H1 (cell line): ENCODE measurements around the gene KLHL3. TPM values are rescaled to one million over a fixed set of nuclear protein-coding genes. Genes with fewer than 3 reads are reported as not detected.

Experiments used
- CTCF ChIA-PET: fragments of 300-600 bp; sonication (Branson Sonifier 250); formaldehyde crosslinking; loops from one replicate; lab custom pipeline; 2021; ENCODE audit not compliant: partially characterized antibody; lab: Charles Lee
- POLR2A ChIA-PET: fragments of 300-600 bp; sonication (Branson Sonifier 250); formaldehyde crosslinking; loops from one replicate; lab custom pipeline; 2021; ENCODE audit warnings: inconsistent platforms; ENCODE audit not compliant: partially characterized antibody; lab: Charles Lee
- DNase-seq, 2 experiments: peaks; one replicate each; pipeline versions ENCODE4 v3.0.0 to v3.0.0-alpha.2; 2010 to 2022; ENCODE audit warnings: low spot score in 2 of 2, low read depth in 1 of 2, mixed read lengths in 1 of 2
- FAIRE-seq: peaks from 2 replicates; lab custom pipeline; 2011; peaks lifted over from hg19 to GRCh38; lab: Jason Lieb, UNC
- H2AFZ ChIP-seq: 2 replicates; pipeline ENCODE4 v1.8.1; 2012; ENCODE audit warnings: low read length, inconsistent platforms
- H2AK5ac ChIP-seq: 2 replicates; pipeline ENCODE4 v1.6.1; 2013; ENCODE audit warnings: low read depth, low read length
- H2BK120ac ChIP-seq: replicated peaks from 2 replicates; pipeline ENCODE3; 2013; ENCODE audit warnings: low read depth, low read length, inconsistent platforms
- H2BK12ac ChIP-seq: 2 replicates; pipeline ENCODE4 v1.6.1; 2013; ENCODE audit warnings: low read depth, low read length
- H2BK15ac ChIP-seq: 2 replicates; pipeline ENCODE4 v1.6.1; 2013; ENCODE audit warnings: low read length
- H2BK20ac ChIP-seq: 2 replicates; pipeline ENCODE4 v1.6.1; 2013; ENCODE audit warnings: low read length
- H2BK5ac ChIP-seq: 2 replicates; pipeline ENCODE4 v1.6.1; 2013; ENCODE audit warnings: low read depth, low read length
- H3K14ac ChIP-seq: 2 replicates; pipeline ENCODE4 v1.6.1; 2013; ENCODE audit warnings: inconsistent platforms; ENCODE audit not compliant: insufficient read length
- H3K18ac ChIP-seq: 2 replicates; pipeline ENCODE4 v1.6.1; 2013; ENCODE audit warnings: low read length; ENCODE audit errors: extremely low read depth
- H3K23ac ChIP-seq: 2 replicates; pipeline ENCODE4 v1.6.1; 2013; ENCODE audit warnings: inconsistent platforms; ENCODE audit not compliant: insufficient read length
- H3K23me2 ChIP-seq: 2 replicates; pipeline ENCODE4 v1.6.1; 2013; ENCODE audit warnings: low read depth, low read length
- H3K27ac ChIP-seq: 2 replicates; pipeline ENCODE4 v1.6.1; 2011; ENCODE audit warnings: low read depth, low read length, inconsistent platforms
- H3K27me3 ChIP-seq, 4 experiments: replicated peaks in 1 of 4; 1 replicate in 1 of 4; 2 replicates in 3 of 4; pipeline versions ENCODE4 v1.6.1 to v1.8.1; 2011 to 2013; ENCODE audit warnings: low read length in 3 of 4, mild to moderate bottlenecking in 3 of 4, inconsistent platforms in 2 of 4, mixed read lengths in 2 of 4, moderate library complexity in 1 of 4; ENCODE audit not compliant: control insufficient read depth in 3 of 4, insufficient read depth in 3 of 4; ENCODE audit errors: extremely low read depth in 1 of 4
- H3K36me3 ChIP-seq, 4 experiments: 2 replicates each; pipeline versions ENCODE4 v1.6.1 to v1.8.1; 2011 to 2013; ENCODE audit warnings: mild to moderate bottlenecking in 4 of 4, low read length in 3 of 4, moderate library complexity in 2 of 4, control low read depth in 1 of 4, inconsistent platforms in 1 of 4; ENCODE audit not compliant: insufficient read depth in 4 of 4, control insufficient read depth in 2 of 4
- H3K4ac ChIP-seq: replicated peaks from 2 replicates; pipeline ENCODE3; 2013; ENCODE audit warnings: low read length, low read depth, mixed read lengths, inconsistent platforms; ENCODE audit not compliant: insufficient read length
- H3K4me1 ChIP-seq, 4 experiments: replicated peaks in 1 of 4; 1 replicate in 1 of 4; 2 replicates in 3 of 4; pipeline versions ENCODE4 v1.6.1 to v1.8.1; 2011 to 2013; ENCODE audit warnings: low read length in 3 of 4, inconsistent platforms in 2 of 4, mixed read lengths in 1 of 4; ENCODE audit not compliant: insufficient read depth in 4 of 4, control insufficient read depth in 3 of 4
- H3K4me2 ChIP-seq, 2 experiments: 2 replicates each; pipeline versions ENCODE4 v1.6.1 to v1.8.1; 2011 to 2013; ENCODE audit warnings: low read depth in 2 of 2, low read length in 2 of 2, control low read depth in 1 of 2, inconsistent platforms in 1 of 2, mild to moderate bottlenecking in 1 of 2; ENCODE audit not compliant: insufficient read depth in 1 of 2
- H3K4me3 ChIP-seq, 4 experiments: fragments of 200-600, 300-600 bp in 1 of 4; sonication (generic), shearing (Covaris generic), sonication (Bioruptor Twin) in 1 of 4; 2 replicates each; pipeline versions ENCODE4 v1.5.1 to v1.8.1; 2011 to 2016; ENCODE audit warnings: low read length in 4 of 4, low read depth in 3 of 4, control low read depth in 2 of 4, inconsistent platforms in 2 of 4, mild to moderate bottlenecking in 2 of 4, mixed read lengths in 1 of 4, moderate library complexity in 1 of 4; ENCODE audit not compliant: insufficient read depth in 2 of 4; ENCODE audit errors: extremely low read depth in 1 of 4
- H3K56ac ChIP-seq: replicated peaks from 2 replicates; pipeline ENCODE3; 2013; ENCODE audit warnings: low read depth, mild to moderate bottlenecking, mixed read lengths, low read length, inconsistent platforms; ENCODE audit not compliant: insufficient read length
- H3K79me1 ChIP-seq: 2 replicates; pipeline ENCODE4 v1.6.1; 2013; ENCODE audit warnings: low read depth, low read length, control low read depth
- H3K79me2 ChIP-seq, 2 experiments: 2 replicates each; pipeline versions ENCODE4 v1.6.1 to v1.8.1; 2012 to 2013; ENCODE audit warnings: low read length in 2 of 2, mild to moderate bottlenecking in 2 of 2, inconsistent platforms in 1 of 2; ENCODE audit not compliant: insufficient read depth in 2 of 2, control insufficient read depth in 1 of 2
- H3K9ac ChIP-seq, 4 experiments: replicated peaks in 1 of 4; 1 replicate in 1 of 4; 2 replicates in 3 of 4; pipeline versions ENCODE4 v1.6.1 to v1.8.1; 2011 to 2013; ENCODE audit warnings: low read depth in 3 of 4, low read length in 3 of 4, control low read depth in 2 of 4, mild to moderate bottlenecking in 2 of 4, moderate library complexity in 2 of 4, inconsistent platforms in 1 of 4; ENCODE audit errors: extremely low read depth in 1 of 4
- H3K9me3 ChIP-seq, 2 experiments: 2 replicates each; pipeline versions ENCODE4 v1.6.1 to v1.8.1; 2012 to 2013; ENCODE audit warnings: mild to moderate bottlenecking in 2 of 2, moderate library complexity in 2 of 2, control low read depth in 1 of 2, inconsistent platforms in 1 of 2, low read depth in 1 of 2, low read length in 1 of 2, mixed read lengths in 1 of 2; ENCODE audit not compliant: insufficient read depth in 2 of 2
- H4K20me1 ChIP-seq, 2 experiments: replicated peaks in 1 of 2; 2 replicates each; pipeline versions ENCODE3 to v1.8.1; 2011 to 2013; ENCODE audit warnings: inconsistent platforms in 2 of 2, low read length in 2 of 2, mild to moderate bottlenecking in 1 of 2; ENCODE audit not compliant: insufficient read depth in 2 of 2, control insufficient read depth in 1 of 2
- H4K5ac ChIP-seq: 2 replicates; pipeline ENCODE4 v1.6.1; 2013; ENCODE audit warnings: low read length, low read depth, mixed read lengths, inconsistent platforms; ENCODE audit not compliant: insufficient read length
- H4K8ac ChIP-seq: 2 replicates; pipeline ENCODE4 v1.8.0; 2013; ENCODE audit warnings: mild to moderate bottlenecking, moderate library complexity, low read length, inconsistent platforms; ENCODE audit not compliant: insufficient read depth; ENCODE audit errors: extremely low read depth
- H4K91ac ChIP-seq: replicated peaks from 2 replicates; pipeline ENCODE3; 2013; ENCODE audit warnings: low read length, mixed read lengths, inconsistent platforms; ENCODE audit not compliant: insufficient read length
- EP300 ChIP-seq, 2 experiments: IDR thresholded peaks; 1 replicate in 1 of 2; 2 replicates in 1 of 2; pipeline ENCODE4 v1.6.1; 2011 to 2012; ENCODE audit warnings: low read depth in 2 of 2, low read length in 2 of 2, mild to moderate bottlenecking in 2 of 2, borderline replicate concordance in 1 of 2, inconsistent platforms in 1 of 2, moderate library complexity in 1 of 2
- GTF2F1 ChIP-seq: IDR thresholded peaks from 2 replicates; pipeline ENCODE4 v1.6.1; 2012; ENCODE audit warnings: low read depth, low read length, improper control_type of control experiment, borderline replicate concordance
- KDM1A ChIP-seq: fragments of 200-600, 300-600 bp; sonication (generic); IDR thresholded peaks from 2 replicates; pipeline ENCODE4 v1.7.1; 2016; ENCODE audit warnings: mild to moderate bottlenecking, low read length, borderline replicate concordance
- RNF2 ChIP-seq: fragments of 200-900, 300-1000 bp; sonication (generic); IDR thresholded peaks from 2 replicates; pipeline ENCODE4 v1.7.1; 2016; ENCODE audit warnings: borderline replicate concordance, low read depth, mild to moderate bottlenecking, antibody characterized with exemption, low read length; ENCODE audit not compliant: poor library complexity, severe bottlenecking; ENCODE audit errors: missing control alignments
- SIN3A ChIP-seq, 2 experiments: IDR thresholded peaks in 1 of 2; conservative IDR thresholded peaks in 1 of 2; 2 replicates each; pipeline ENCODE4 v1.6.1; 2011 to 2012; ENCODE audit warnings: low read length in 2 of 2, improper control_type of control experiment in 1 of 2, low read depth in 1 of 2, mild to moderate bottlenecking in 1 of 2
- SIRT6 ChIP-seq: IDR thresholded peaks from one replicate; pipeline ENCODE4 v1.7.1; 2012; ENCODE audit warnings: low read length, inconsistent platforms
- TEAD4 ChIP-seq: IDR thresholded peaks from 2 replicates; pipeline ENCODE4 v1.6.1; 2012; ENCODE audit warnings: low read depth, low read length, inconsistent platforms, mixed read lengths
- YY1 ChIP-seq: IDR thresholded peaks from 2 replicates; pipeline ENCODE4 v1.6.1; 2011; ENCODE audit warnings: low read depth, mild to moderate bottlenecking, low read length
- polyA plus RNA-seq, 7 experiments: library from polyadenylated mRNA; depleted of rRNA in 3 of 7; stranded (reverse) in 5 of 7; unstranded in 2 of 7; fragments of >200 nt in 5 of 7; fragments of 200-250 nt in 2 of 7; gene quantifications; 1 replicate in 5 of 7; 2 replicates in 1 of 7; 4 replicates in 1 of 7; pipeline versions ENCODE4 v1.2.1 to v1.2.3, GENCODE V29; 2011 to 2013; ENCODE audit warnings: missing spikeins in 2 of 7, mixed read lengths in 2 of 7
- total RNA-seq: library from RNA; stranded (reverse); fragmentation: NEBNext Ultra II Directional; extraction: Animal tissue kit (Norgen Biotek cat#: 25700); gene quantifications from 2 replicates; pipeline ENCODE4 v1.2.1, GENCODE V29; 2021

The KLHL3 gene
- total and polyA plus RNA-seq, 2 of the 8 experiments (the other 6 are each of a cell fraction or from before 2014, with no cell fraction given): 7.4 to 13.7 TPM

- H4K20me1 ChIP-seq: no peaks in the 10 kb centered on the region
- FAIRE-seq: no peak
- H3K27ac ChIP-seq: no peak overlapping the region
- no peak overlapping the region for H3K18ac ChIP-seq
- H3K27me3 ChIP-seq: no peaks in the 10 kb centered on the region
- H2BK120ac ChIP-seq: no peak overlapping the region
- no peak overlapping the region for H4K91ac ChIP-seq
- H3K23ac ChIP-seq: no peak overlapping the region
- no peak overlapping the region for H2AK5ac ChIP-seq
- no peak overlapping the region for H3K4ac ChIP-seq
- H3K9me3 ChIP-seq: no peaks in the 10 kb centered on the region
- H3K4me3 ChIP-seq: no peak overlapping the region
- H3K4me2 ChIP-seq: no peak overlapping the region
- no peaks in the 10 kb centered on the region; the same call in 1 of the 2 replicates for H3K23me2 ChIP-seq
- TF ChIP-seq EP300 (IDR thresholded peaks at IDR 0.05; ENCODE audit: borderline replicate concordance in 1 of 2, low read depth in 2 of 2, low read length in 2 of 2): no peak
- no peak for TF ChIP-seq YY1
- no peak for TF ChIP-seq RNF2
- no peak for TF ChIP-seq SIN3A (conservative IDR thresholded peaks at IDR 0.05 in 1 of 2, IDR thresholded peaks at IDR 0.05 in 1 of 2; ENCODE audit: low read depth in 1 of 2, low read length in 2 of 2)
- TF ChIP-seq TEAD4: no peak
- TF ChIP-seq SIRT6: no peak
- no peak for TF ChIP-seq KDM1A
- no peak for TF ChIP-seq GTF2F1
- no peak for DNase-seq
- H3K79me2 ChIP-seq: no peaks in the 10 kb centered on the region
- H3K79me1 ChIP-seq: no peaks in the 10 kb centered on the region
- H4K5ac ChIP-seq: no peak overlapping the region
- no peak overlapping the region for H3K9ac ChIP-seq
- no peak overlapping the region for H2BK5ac ChIP-seq
- H3K14ac ChIP-seq: no peak overlapping the region
- no peaks in the 10 kb centered on the region for H3K4me1 ChIP-seq
- H2BK12ac ChIP-seq: no peak overlapping the region
- H2BK20ac ChIP-seq: no peak overlapping the region
- H3K36me3 ChIP-seq: no peaks in the 10 kb centered on the region
- POLR2A ChIA-PET: interaction anchor here (0.9 kb wide), 1 partner anchor 352 kb away, joined by 3 read pairs; no protein-coding TSS in a partner anchor
- H2BK15ac ChIP-seq: no peak overlapping the region
- CTCF ChIA-PET: interaction anchor here (0.7 to 1.2 kb wide), 4 partner anchors 30 to 86 kb away, joined by 3 read pairs; no protein-coding TSS in a partner anchor
- no peak overlapping the region for H3K56ac ChIP-seq
- H4K8ac ChIP-seq: no peak overlapping the region
- H2AFZ ChIP-seq: no peak overlapping the region
Observed at GRCh38 chr5:137667341-137667740, 68.5 kb downstream of the KLHL3 start.
